NT2/D1 (cell line): ENCODE measurements around the gene C5orf15.
"Not testable (repeated sequence)": the region's sequence is repeated elsewhere in the genome, so short reads cannot be mapped to it uniquely, and the experiment has no call there.

Experiments
- DNase-seq: peaks from one replicate; pipeline ENCODE4 v3.0.0-alpha.2; 2011; ENCODE audit warnings: low read depth, low spot score
- H3K27me3 ChIP-seq: 2 replicates; pipeline ENCODE4 v1.6.0; 2011; ENCODE audit warnings: mild to moderate bottlenecking; ENCODE audit not compliant: insufficient read length, insufficient read depth
- H3K36me3 ChIP-seq: 2 replicates; pipeline ENCODE4 v1.6.1; 2011; ENCODE audit warnings: mild to moderate bottlenecking, low read length, mixed read lengths; ENCODE audit not compliant: insufficient read depth, insufficient read length
- H3K4me1 ChIP-seq: 2 replicates; pipeline ENCODE4 v1.5.1; 2011; ENCODE audit not compliant: insufficient read depth, insufficient read length
- H3K4me3 ChIP-seq: 2 replicates; pipeline ENCODE4 v1.5.1; 2011; ENCODE audit warnings: low read depth; ENCODE audit not compliant: insufficient read length
- H3K9ac ChIP-seq: 2 replicates; pipeline ENCODE4 v1.6.0; 2011; ENCODE audit warnings: low read depth; ENCODE audit not compliant: insufficient read length
- H3K9me3 ChIP-seq: 2 replicates; pipeline ENCODE4 v1.5.1; 2011; ENCODE audit warnings: mild to moderate bottlenecking, low read length; ENCODE audit not compliant: insufficient read depth
- SUZ12 ChIP-seq: IDR thresholded peaks from 2 replicates; pipeline ENCODE4 v1.6.1; 2011; ENCODE audit not compliant: insufficient read length, insufficient read depth; ENCODE audit errors: extremely low read depth
- YY1 ChIP-seq: IDR thresholded peaks from 2 replicates; pipeline ENCODE4 v1.6.1; 2011; ENCODE audit not compliant: insufficient read length, insufficient read depth
- ZNF274 ChIP-seq: IDR thresholded peaks from 2 replicates; pipeline ENCODE4 v1.6.1; 2011; ENCODE audit warnings: mild to moderate bottlenecking, low read depth, low read length

Gene C5orf15

GRCh38 chr5:133938929-133939328 lies 29.5 kb downstream of the C5orf15 start:
- H3K9me3 ChIP-seq, result peaks cover 11% of the 10 kb centered on the region
- no peak overlapping the region for H3K4me3 ChIP-seq
- H3K9ac ChIP-seq, result no peak overlapping the region
- no peak for DNase-seq
- no peaks in the 10 kb centered on the region for H3K36me3 ChIP-seq
- no peaks in the 10 kb centered on the region for H3K4me1 ChIP-seq
- H3K27me3 ChIP-seq, result no peaks in the 10 kb centered on the region
- TF ChIP-seq ZNF274, result no peak
- TF ChIP-seq SUZ12, result no peak
- no peak for TF ChIP-seq YY1

- no peak for TF ChIP-seq YY1
- no peak for TF ChIP-seq ZNF274
- no peak for TF ChIP-seq SUZ12
- no peaks in the 10 kb centered on the region for H3K4me1 ChIP-seq
- H3K36me3 ChIP-seq, result no peaks in the 10 kb centered on the region
- H3K9ac ChIP-seq, result no peak overlapping the region
- peaks cover 11% of the 10 kb centered on the region for H3K9me3 ChIP-seq
- H3K27me3 ChIP-seq, result no peaks in the 10 kb centered on the region
- DNase-seq, result no peak
- H3K4me3 ChIP-seq, result no peak overlapping the region
These were observed 30.2 kb downstream of the C5orf15 start for GRCh38 chr5:133938039-133938821.

DNA sequence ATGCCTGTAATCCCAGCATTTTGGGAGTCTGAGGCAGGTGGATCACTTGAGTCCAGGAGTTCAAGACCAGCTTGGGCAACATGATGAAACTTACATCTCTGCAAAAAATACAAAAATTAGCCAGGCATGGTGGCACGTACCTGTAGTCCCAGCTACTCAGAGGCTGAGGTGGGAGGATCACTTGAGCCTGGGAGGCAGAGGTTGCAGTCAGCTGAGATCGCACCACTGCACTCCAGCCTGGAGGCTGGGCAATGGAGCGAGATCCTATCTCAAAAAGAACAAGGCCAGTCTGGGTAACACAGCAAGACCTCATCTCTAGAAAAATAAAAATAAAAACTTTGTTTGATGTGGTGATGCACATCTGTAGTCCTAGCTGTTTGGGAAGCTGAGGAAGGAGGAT lies 30.8 kb downstream of the C5orf15 start:
- H3K9me3 ChIP-seq, result peaks cover 11% of the 10 kb centered on the region
- H3K4me3 ChIP-seq, H3K36me3 ChIP-seq, H3K4me1 ChIP-seq, H3K9ac ChIP-seq, DNase-seq, H3K27me3 ChIP-seq: not testable (repeated sequence)

DNA sequence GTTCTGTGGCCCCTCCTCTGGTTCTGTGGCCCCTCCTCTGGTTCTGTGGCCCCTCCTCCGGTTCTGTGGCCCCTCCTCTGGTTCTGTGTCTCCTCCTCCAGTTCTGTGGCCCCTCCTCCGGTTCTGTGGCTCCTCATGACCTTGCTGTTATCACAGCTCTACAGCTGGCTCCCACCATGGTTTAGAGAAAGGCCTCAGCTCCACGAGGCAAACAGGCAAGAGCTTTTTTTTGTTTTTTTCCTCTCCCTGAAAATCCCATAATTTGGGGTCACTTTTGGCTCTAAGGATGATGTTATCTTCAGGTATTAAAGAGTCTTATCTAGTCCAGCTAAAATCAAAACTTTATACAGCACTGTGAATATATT lies 31.8 kb downstream of the C5orf15 start:
- no peaks in the 10 kb centered on the region for H3K36me3 ChIP-seq
- no peaks in the 10 kb centered on the region for H3K27me3 ChIP-seq
- H3K4me1 ChIP-seq, result no peaks in the 10 kb centered on the region
- peaks cover 11% of the 10 kb centered on the region for H3K9me3 ChIP-seq
- no peak for DNase-seq
- H3K4me3 ChIP-seq, result no peak overlapping the region
- no peak overlapping the region for H3K9ac ChIP-seq
- TF ChIP-seq YY1 (no peak), ZNF274 (no peak), SUZ12 (no peak)

GRCh38 chr5:133935991-133936650 lies 32.3 kb downstream of the C5orf15 start:
- H3K9ac ChIP-seq, H3K36me3 ChIP-seq, H3K4me3 ChIP-seq, H3K27me3 ChIP-seq, H3K4me1 ChIP-seq, DNase-seq: not testable (repeated sequence)
- H3K9me3 ChIP-seq, result peaks cover 11% of the 10 kb centered on the region

- TF ChIP-seq SUZ12, result no peak
- no peak for TF ChIP-seq YY1
- H3K9ac ChIP-seq, result no peak overlapping the region
- DNase-seq, result no peak
- H3K36me3 ChIP-seq, result no peaks in the 10 kb centered on the region
- H3K27me3 ChIP-seq, result no peaks in the 10 kb centered on the region
- no peak overlapping the region for H3K4me3 ChIP-seq
- H3K4me1 ChIP-seq, result no peaks in the 10 kb centered on the region
- peaks cover 11% of the 10 kb centered on the region for H3K9me3 ChIP-seq
These were observed 32.8 kb downstream of the C5orf15 start for GRCh38 chr5:133935667-133935940.

- TF ChIP-seq YY1, result no peak
- no peak for TF ChIP-seq ZNF274
- TF ChIP-seq SUZ12, result no peak
- no peak for DNase-seq
- H3K4me1 ChIP-seq, result no peaks in the 10 kb centered on the region
These were observed 33.4 kb downstream of the C5orf15 start for GRCh38 chr5:133934822-133935666.

More at GRCh38 chr5:133934822-133935666, 33.4 kb downstream of the C5orf15 start:
- Histone ChIP-seq H3K27me3 (no peaks in the 10 kb centered on the region), H3K36me3 (no peaks in the 10 kb centered on the region), H3K9me3 (peaks cover 11% of the 10 kb centered on the region), H3K9ac (no peak overlapping the region), H3K4me3 (no peak overlapping the region)
